ENCODE measurements around the gene TTN. TPM values are rescaled to one million over a fixed set of nuclear protein-coding genes. Genes with fewer than 3 reads are reported as not detected.

Gene TTN
- total and polyA plus RNA-seq, 10 of the 15 experiments (the other 5 are each of a cell fraction or from before 2014, with no cell fraction given), result 0.15 to 9.0 (median 1.8) TPM

DNA sequence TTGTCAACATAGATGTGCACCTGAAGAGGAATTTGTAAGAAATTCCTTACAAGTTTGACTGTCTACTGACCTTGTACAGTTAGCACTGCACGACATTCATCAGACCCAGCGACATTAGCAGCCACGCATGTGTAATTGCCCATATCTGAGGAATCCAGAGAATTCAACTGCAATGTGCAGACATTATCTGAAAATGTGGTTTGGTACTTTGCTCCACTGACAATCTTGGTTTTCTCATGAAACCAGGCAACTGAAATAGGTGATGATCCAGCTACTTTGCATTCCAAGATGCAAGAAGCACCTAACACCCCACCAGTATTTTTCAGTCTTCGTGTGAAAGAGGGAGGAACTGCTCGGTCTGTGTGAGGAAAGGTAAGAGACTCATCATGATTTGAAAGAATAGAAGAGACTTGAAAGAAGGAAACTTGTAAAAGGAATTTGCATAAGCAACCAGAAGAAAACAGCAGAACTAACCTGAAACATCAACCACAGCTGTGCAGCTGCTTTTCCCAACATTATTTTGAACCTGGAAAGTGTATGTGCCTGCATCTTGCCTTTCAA is 83.4 kb downstream of the TTN start:
- in situ Hi-C loops (cut with MboI), result no loop called here
- BruUV-seq (replicated peaks), result no TSS peak

More for the DNA sequence above, 83.4 kb downstream of the TTN start:
- POLR2A ChIA-PET, result no interaction called here
- no peaks in the 10 kb centered on the region for H3K36me3 ChIP-seq (ENCODE audit: control insufficient read depth in 2 of 2, insufficient read depth in 2 of 2, low read length in 1 of 2)
- SMC1A ChIA-PET (ENCODE audit: uncharacterized antibody, unreplicated experiment), result interaction anchor here (1.6 kb wide), 1 partner anchor 11 kb away, joined by 3 read pairs; no protein-coding TSS in a partner anchor
- H3K4me3 ChIP-seq, result no peak overlapping the region
- H3K9ac ChIP-seq (ENCODE audit: control insufficient read depth, insufficient read depth, low read length), result no peak overlapping the region
- no peak overlapping the region for H2AFZ ChIP-seq (ENCODE audit: control insufficient read depth, low read depth, low read length)
- CTCF ChIA-PET, result no interaction called here
- intact Hi-C loops (cut with micrococcal nuclease; ENCODE audit: unreplicated experiment), result no loop called here
- no peaks in the 10 kb centered on the region for H3K4me1 ChIP-seq (ENCODE audit: control insufficient read depth, insufficient read depth, low read length)
- RAD21 ChIA-PET (ENCODE audit: unreplicated experiment), result no interaction called here
- H3K4me2 ChIP-seq (ENCODE audit: control insufficient read depth, insufficient read depth), result no peak overlapping the region
- H3K27ac ChIP-seq (ENCODE audit: control insufficient read depth, insufficient read depth), result no peak overlapping the region
- 55% methylated on average over 5 of the region's 5 CpGs for WGBS (ENCODE audit: insufficient coverage, insufficient replicate concordance, low lambda C conversion rate, missing lambda C conversion rate)
- no peaks in the 10 kb centered on the region for H3K27me3 ChIP-seq (replicated peaks in 1 of 2; ENCODE audit: control insufficient read depth in 2 of 2, insufficient read depth in 2 of 2, low read length in 1 of 2)
- no peaks in the 10 kb centered on the region for H3K9me3 ChIP-seq (replicated peaks; ENCODE audit: control insufficient read depth, insufficient read depth, low read length)
- H3K79me2 ChIP-seq (ENCODE audit: control insufficient read depth, insufficient read depth, low read length), result no peaks in the 10 kb centered on the region
- FAIRE-seq (no peak), ATAC-seq (no peak), DNase-seq (ENCODE audit: low read depth, low spot score) (no peak)
- TF ChIP-seq NRF1 (conservative IDR thresholded peaks at IDR 0.05; ENCODE audit: low read depth, low read length) (no peak), MYB (IDR thresholded peaks at IDR 0.05; ENCODE audit: borderline replicate concordance, low read depth, low read length) (no peak), FOXK2 (IDR thresholded peaks at IDR 0.05) (no peak), CEBPB (IDR thresholded peaks at IDR 0.05; ENCODE audit: borderline replicate concordance in 1 of 2, low read depth in 2 of 2, low read length in 2 of 2) (no peak), SREBF2 (IDR thresholded peaks at IDR 0.05; ENCODE audit: low read length) (no peak), WRNIP1 (IDR thresholded peaks at IDR 0.05; ENCODE audit: borderline replicate concordance, low read depth, low read length) (no peak), PAX8 (IDR thresholded peaks at IDR 0.05) (no peak), YY1 (IDR thresholded peaks at IDR 0.05; ENCODE audit: low read depth, low read length) (no peak), TBL1XR1 (IDR thresholded peaks at IDR 0.05; ENCODE audit: low read depth, low read length) (no peak), HCFC1 (IDR thresholded peaks at IDR 0.05; ENCODE audit: low read length) (no peak), SRF (IDR thresholded peaks at IDR 0.05; ENCODE audit: low read depth in 2 of 2, low read length in 2 of 2) (no peak), IRF4 (IDR thresholded peaks at IDR 0.05; ENCODE audit: low read depth, low read length) (no peak)
- TF ChIP-seq, protein P1, sequence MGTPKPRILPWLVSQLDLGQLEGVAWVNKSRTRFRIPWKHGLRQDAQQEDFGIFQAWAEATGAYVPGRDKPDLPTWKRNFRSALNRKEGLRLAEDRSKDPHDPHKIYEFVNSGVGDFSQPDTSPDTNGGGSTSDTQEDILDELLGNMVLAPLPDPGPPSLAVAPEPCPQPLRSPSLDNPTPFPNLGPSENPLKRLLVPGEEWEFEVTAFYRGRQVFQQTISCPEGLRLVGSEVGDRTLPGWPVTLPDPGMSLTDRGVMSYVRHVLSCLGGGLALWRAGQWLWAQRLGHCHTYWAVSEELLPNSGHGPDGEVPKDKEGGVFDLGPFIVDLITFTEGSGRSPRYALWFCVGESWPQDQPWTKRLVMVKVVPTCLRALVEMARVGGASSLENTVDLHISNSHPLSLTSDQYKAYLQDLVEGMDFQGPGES (IDR thresholded peaks at IDR 0.05), result no peak
- TF ChIP-seq, protein P2, sequence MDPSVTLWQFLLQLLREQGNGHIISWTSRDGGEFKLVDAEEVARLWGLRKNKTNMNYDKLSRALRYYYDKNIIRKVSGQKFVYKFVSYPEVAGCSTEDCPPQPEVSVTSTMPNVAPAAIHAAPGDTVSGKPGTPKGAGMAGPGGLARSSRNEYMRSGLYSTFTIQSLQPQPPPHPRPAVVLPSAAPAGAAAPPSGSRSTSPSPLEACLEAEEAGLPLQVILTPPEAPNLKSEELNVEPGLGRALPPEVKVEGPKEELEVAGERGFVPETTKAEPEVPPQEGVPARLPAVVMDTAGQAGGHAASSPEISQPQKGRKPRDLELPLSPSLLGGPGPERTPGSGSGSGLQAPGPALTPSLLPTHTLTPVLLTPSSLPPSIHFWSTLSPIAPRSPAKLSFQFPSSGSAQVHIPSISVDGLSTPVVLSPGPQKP (IDR thresholded peaks at IDR 0.05; ENCODE audit: low read depth, low read length), result no peak
- TF ChIP-seq, protein P3, sequence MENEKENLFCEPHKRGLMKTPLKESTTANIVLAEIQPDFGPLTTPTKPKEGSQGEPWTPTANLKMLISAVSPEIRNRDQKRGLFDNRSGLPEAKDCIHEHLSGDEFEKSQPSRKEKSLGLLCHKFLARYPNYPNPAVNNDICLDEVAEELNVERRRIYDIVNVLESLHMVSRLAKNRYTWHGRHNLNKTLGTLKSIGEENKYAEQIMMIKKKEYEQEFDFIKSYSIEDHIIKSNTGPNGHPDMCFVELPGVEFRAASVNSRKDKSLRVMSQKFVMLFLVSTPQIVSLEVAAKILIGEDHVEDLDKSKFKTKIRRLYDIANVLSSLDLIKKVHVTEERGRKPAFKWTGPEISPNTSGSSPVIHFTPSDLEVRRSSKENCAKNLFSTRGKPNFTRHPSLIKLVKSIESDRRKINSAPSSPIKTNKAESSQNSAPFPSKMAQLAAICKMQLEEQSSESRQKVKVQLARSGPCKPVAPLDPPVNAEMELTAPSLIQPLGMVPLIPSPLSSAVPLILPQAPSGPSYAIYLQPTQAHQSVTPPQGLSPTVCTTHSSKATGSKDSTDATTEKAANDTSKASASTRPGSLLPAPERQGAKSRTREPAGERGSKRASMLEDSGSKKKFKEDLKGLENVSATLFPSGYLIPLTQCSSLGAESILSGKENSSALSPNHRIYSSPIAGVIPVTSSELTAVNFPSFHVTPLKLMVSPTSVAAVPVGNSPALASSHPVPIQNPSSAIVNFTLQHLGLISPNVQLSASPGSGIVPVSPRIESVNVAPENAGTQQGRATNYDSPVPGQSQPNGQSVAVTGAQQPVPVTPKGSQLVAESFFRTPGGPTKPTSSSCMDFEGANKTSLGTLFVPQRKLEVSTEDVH (IDR thresholded peaks at IDR 0.05; ENCODE audit: low read depth, partially characterized antibody), result no peak
- TF ChIP-seq, protein P4, sequence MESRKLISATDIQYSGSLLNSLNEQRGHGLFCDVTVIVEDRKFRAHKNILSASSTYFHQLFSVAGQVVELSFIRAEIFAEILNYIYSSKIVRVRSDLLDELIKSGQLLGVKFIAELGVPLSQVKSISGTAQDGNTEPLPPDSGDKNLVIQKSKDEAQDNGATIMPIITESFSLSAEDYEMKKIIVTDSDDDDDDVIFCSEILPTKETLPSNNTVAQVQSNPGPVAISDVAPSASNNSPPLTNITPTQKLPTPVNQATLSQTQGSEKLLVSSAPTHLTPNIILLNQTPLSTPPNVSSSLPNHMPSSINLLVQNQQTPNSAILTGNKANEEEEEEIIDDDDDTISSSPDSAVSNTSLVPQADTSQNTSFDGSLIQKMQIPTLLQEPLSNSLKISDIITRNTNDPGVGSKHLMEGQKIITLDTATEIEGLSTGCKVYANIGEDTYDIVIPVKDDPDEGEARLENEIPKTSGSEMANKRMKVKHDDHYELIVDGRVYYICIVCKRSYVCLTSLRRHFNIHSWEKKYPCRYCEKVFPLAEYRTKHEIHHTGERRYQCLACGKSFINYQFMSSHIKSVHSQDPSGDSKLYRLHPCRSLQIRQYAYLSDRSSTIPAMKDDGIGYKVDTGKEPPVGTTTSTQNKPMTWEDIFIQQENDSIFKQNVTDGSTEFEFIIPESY (IDR thresholded peaks at IDR 0.05), result no peak
- H4K20me1 ChIP-seq (ENCODE audit: control insufficient read depth, insufficient read depth), result no peaks in the 10 kb centered on the region

All from GM12878 (cell line).